SK-N-SH treated with all-trans-retinoic acid at 6 μM for 48 hours (cell line): ENCODE data around the gene RUSC1.

Experiments used
- BACH2 ChIP-seq: fragments of 250-450 bp; sonication (Bioruptor Pico); IDR thresholded peaks from 2 replicates; pipeline ENCODE4 v1.9.0; 2021; ENCODE audit warnings: mild to moderate bottlenecking, borderline replicate concordance
- CSDC2 ChIP-seq: fragments of 250-450 bp; sonication (Bioruptor Pico); IDR thresholded peaks from 2 replicates; pipeline ENCODE4 v1.5.0; 2020; ENCODE audit warnings: mild to moderate bottlenecking, moderate library complexity
- GLIS3 ChIP-seq: fragments of 250-450 bp; sonication (Bioruptor Pico); IDR thresholded peaks from 2 replicates; pipeline ENCODE4 v1.5.0; 2020; ENCODE audit warnings: mild to moderate bottlenecking, moderate library complexity
- PATZ1 ChIP-seq: fragments of 250-450 bp; sonication (Bioruptor Pico); IDR thresholded peaks from 2 replicates; pipeline ENCODE4 v1.8.0; 2020; ENCODE audit warnings: mild to moderate bottlenecking, moderate library complexity, borderline replicate concordance
- POU6F1 ChIP-seq: fragments of 250-450 bp; sonication (Bioruptor Pico); IDR thresholded peaks from 2 replicates; pipeline ENCODE4 v1.8.0; 2021; ENCODE audit warnings: low read depth, mild to moderate bottlenecking, moderate library complexity, borderline replicate concordance
- RARB ChIP-seq: fragments of 250-450 bp; sonication (Bioruptor Pico); IDR thresholded peaks from 2 replicates; pipeline ENCODE4 v1.8.0; 2021; ENCODE audit warnings: mild to moderate bottlenecking, moderate library complexity
- TCF4 ChIP-seq: fragments of 250-450 bp; sonication (Bioruptor Pico); IDR thresholded peaks from 2 replicates; pipeline ENCODE4 v1.8.0; 2021; ENCODE audit warnings: mild to moderate bottlenecking, moderate library complexity, borderline replicate concordance
- TSHZ2 ChIP-seq: fragments of 250-450 bp; sonication (Bioruptor Pico); IDR thresholded peaks from 2 replicates; pipeline ENCODE4 v1.5.0; 2020; ENCODE audit warnings: mild to moderate bottlenecking, moderate library complexity
- ZC3H10 ChIP-seq: fragments of 250-450 bp; sonication (Bioruptor Pico); IDR thresholded peaks from 2 replicates; pipeline ENCODE4 v1.5.1; 2021; ENCODE audit warnings: mild to moderate bottlenecking, moderate library complexity
- ZFP3 ChIP-seq: fragments of 250-450 bp; sonication (Bioruptor Pico); IDR thresholded peaks from 2 replicates; pipeline ENCODE4 v1.5.0; 2020; ENCODE audit warnings: mild to moderate bottlenecking, moderate library complexity
- ZFP30 ChIP-seq: fragments of 450-650 bp; formaldehyde crosslinking; IDR thresholded peaks from 2 replicates; pipeline ENCODE4 v1.5.0; 2022; ENCODE audit warnings: mild to moderate bottlenecking, moderate library complexity
- ZNF565 ChIP-seq: fragments of 450-650 bp; formaldehyde crosslinking; conservative IDR thresholded peaks from 2 replicates; pipeline ENCODE4 v1.5.0; 2020; ENCODE audit warnings: low read depth, mild to moderate bottlenecking, moderate library complexity

- no peak for TF ChIP-seq ZFP3
- TF ChIP-seq TCF4 = no peak
- no peak for TF ChIP-seq BACH2
- no peak for TF ChIP-seq ZNF565
- no peak for TF ChIP-seq POU6F1 (CRISPR knock-in tag)
- no peak for TF ChIP-seq GLIS3 (CRISPR knock-in tag)
- no peak for TF ChIP-seq CSDC2 (CRISPR knock-in tag)
- no peak for TF ChIP-seq TSHZ2 (CRISPR knock-in tag)
- no peak for TF ChIP-seq ZC3H10 (CRISPR knock-in tag)
- TF ChIP-seq ZFP30 (CRISPR knock-in tag) = no peak
- no peak for TF ChIP-seq PATZ1 (CRISPR knock-in tag)
- TF ChIP-seq RARB (CRISPR knock-in tag) = no peak
Measured at GRCh38 chr1:155301342-155301841, 19.3 kb upstream of the RUSC1 start, which contains the start of gene PKLR.
